Vagina (tissue), 2 donors: ENCODE results near the gene OBSCN.

Experiments
- POLR2A ChIP-seq, 2 donors: fragments of 450-650 bp; IDR thresholded peaks; one replicate each; pipeline ENCODE4 v1.6.1; 2017; ENCODE audit warnings: antibody characterized with exemption in 2 of 2, mild to moderate bottlenecking in 2 of 2, moderate library complexity in 2 of 2
- POLR2AphosphoS5 ChIP-seq, 2 donors: sonication (generic); formaldehyde crosslinking; IDR thresholded peaks; one replicate each; pipeline ENCODE4 v1.9.0; 2017; ENCODE audit warnings: antibody characterized with exemption in 2 of 2, mild to moderate bottlenecking in 2 of 2, low read depth in 1 of 2; ENCODE audit not compliant: insufficient read depth in 1 of 2
- TF ChIP-seq, protein P1 (sequence below), 3 experiments: fragments of 450-650 bp in 2 of 3; fragments of 200-600 bp in 1 of 3; sonication (generic) in 1 of 3; IDR thresholded peaks; one replicate each; pipeline ENCODE4 v1.5.1; 2017 to 2019; ENCODE audit warnings: antibody characterized with exemption in 3 of 3, mild to moderate bottlenecking in 2 of 3, moderate library complexity in 2 of 3

DNA sequence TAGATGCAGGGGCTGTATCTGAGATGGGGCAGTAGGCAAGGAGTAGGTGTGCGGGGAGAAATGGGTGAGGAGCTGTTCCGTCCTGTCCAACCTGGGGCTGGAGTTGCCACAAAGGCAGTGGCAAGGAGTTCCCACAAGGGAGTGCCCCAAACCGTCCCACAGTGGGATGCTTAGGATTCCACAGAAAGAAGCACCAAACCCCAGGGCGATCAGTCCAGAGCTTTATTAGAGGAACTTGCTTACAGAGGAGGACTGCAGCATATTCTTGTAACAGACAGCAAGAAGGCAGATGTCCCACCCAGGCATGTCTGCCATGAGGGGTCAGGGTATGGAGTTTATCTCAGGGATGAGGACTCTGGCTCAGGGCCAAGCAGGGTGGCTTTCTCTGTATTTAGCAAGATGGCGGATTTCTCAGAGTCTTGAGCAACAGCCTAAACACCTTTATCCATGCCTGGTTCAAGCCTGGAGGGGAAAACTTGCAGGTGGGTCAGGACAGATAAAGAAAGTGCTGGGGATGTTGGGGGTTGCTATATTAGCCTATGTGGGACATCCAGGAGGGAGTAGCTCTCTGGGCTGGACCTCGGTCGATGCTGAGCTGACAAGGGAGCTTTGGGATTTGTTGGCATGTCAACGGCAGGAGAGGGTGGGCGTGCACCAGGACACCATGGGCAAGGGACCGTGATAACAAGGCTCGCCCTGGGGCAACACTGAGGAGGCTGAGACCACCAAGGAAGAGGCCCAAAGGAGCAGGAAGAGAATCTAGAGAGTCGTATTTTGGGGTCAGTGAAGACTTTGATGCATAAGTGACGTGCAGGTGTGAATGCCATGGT, 32.8 kb downstream of the OBSCN start:
- TF ChIP-seq POLR2A (IDR thresholded peaks at IDR 0.05) (no peak), POLR2AphosphoS5 (IDR thresholded peaks at IDR 0.05; ENCODE audit: insufficient read depth in 1 of 2, low read depth in 1 of 2) (no peak)
- TF ChIP-seq, protein P1, sequence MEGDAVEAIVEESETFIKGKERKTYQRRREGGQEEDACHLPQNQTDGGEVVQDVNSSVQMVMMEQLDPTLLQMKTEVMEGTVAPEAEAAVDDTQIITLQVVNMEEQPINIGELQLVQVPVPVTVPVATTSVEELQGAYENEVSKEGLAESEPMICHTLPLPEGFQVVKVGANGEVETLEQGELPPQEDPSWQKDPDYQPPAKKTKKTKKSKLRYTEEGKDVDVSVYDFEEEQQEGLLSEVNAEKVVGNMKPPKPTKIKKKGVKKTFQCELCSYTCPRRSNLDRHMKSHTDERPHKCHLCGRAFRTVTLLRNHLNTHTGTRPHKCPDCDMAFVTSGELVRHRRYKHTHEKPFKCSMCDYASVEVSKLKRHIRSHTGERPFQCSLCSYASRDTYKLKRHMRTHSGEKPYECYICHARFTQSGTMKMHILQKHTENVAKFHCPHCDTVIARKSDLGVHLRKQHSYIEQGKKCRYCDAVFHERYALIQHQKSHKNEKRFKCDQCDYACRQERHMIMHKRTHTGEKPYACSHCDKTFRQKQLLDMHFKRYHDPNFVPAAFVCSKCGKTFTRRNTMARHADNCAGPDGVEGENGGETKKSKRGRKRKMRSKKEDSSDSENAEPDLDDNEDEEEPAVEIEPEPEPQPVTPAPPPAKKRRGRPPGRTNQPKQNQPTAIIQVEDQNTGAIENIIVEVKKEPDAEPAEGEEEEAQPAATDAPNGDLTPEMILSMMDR (IDR thresholded peaks at IDR 0.05) = no peak
